K562 treated with DMSO at 1 percent for 24 hours (cell line): ENCODE measurements around the gene GJD3. TPM values are rescaled to one million over a fixed set of nuclear protein-coding genes. Genes with fewer than 3 reads are reported as not detected.

Experiments
- total RNA-seq: library from RNA; unstranded; fragments of 300-600 nt; gene quantifications from 2 replicates; pipeline ENCODE4 v1.2.3, GENCODE V29; 2022; ENCODE audit warnings: low read depth; ENCODE audit not compliant: insufficient read depth

The GJD3 gene
- total RNA-seq = 32.7 and 34.1 TPM in 2 replicates

GRCh38 chr17:40364121-40364861 is at the start of gene GJD3:
Gene GJD3, minus strand, starts transcription at chr17:40364737. Its CDS starts 922 bp downstream, at chr17:40363815.

Other genes with a start within 250 kb of the GJD3 start
- 33.4 and 35.6 TPM in 2 replicates for gene MSL1, start 242.8 kb downstream of the GJD3 start, total RNA-seq
- 38.5 and 40.2 TPM in 2 replicates for gene CASC3, start 224.2 kb downstream of the GJD3 start, total RNA-seq
- 2.4 and 2.6 TPM in 2 replicates for gene RAPGEFL1, start 187.3 kb downstream of the GJD3 start, total RNA-seq
- 11.5 and 15.5 TPM in 2 replicates for gene WIPF2, start 145.4 kb downstream of the GJD3 start, total RNA-seq
- 52.7 and 55.4 TPM in 2 replicates for gene CDC6, start 76.9 kb downstream of the GJD3 start, total RNA-seq
- 21.7 and 23.4 TPM in 2 replicates for gene RARA, start 55.6 kb downstream of the GJD3 start, total RNA-seq
- 150 and 192 TPM in 2 replicates for gene TOP2A, start 53.2 kb upstream of the GJD3 start, total RNA-seq
- 95.4 and 111 TPM in 2 replicates for gene IGFBP4, start 78.7 kb upstream of the GJD3 start, total RNA-seq
- not detected in 2 replicates for gene TNS4, start 136.9 kb upstream of the GJD3 start, total RNA-seq
- gene CCR7, start 200.7 kb upstream of the GJD3 start, total RNA-seq = 1.4 and 1.5 TPM in 2 replicates